DND-41 (cell line): Measurements from ENCODE around the gene ATP5PO.

Experiments used
- CTCF ChIP-seq: IDR thresholded peaks from 2 replicates; pipeline ENCODE4 v1.5.1; 2012; ENCODE audit warnings: borderline replicate concordance, low read length, moderate library complexity, mild to moderate bottlenecking; ENCODE audit not compliant: poor library complexity, severe bottlenecking; ENCODE audit errors: extremely low read depth
- EZH2 ChIP-seq: IDR thresholded peaks from 3 replicates; pipeline ENCODE4 v1.6.1; 2012; ENCODE audit warnings: borderline replicate concordance, low read depth, mild to moderate bottlenecking, moderate library complexity, low read length, inconsistent platforms; ENCODE audit not compliant: severe bottlenecking

- TF ChIP-seq CTCF (no peak), EZH2 (no peak)
Measured at GRCh38 chr21:33951276-33952178, 35.9 kb upstream of the ATP5PO start.
